Measurements from ENCODE around the gene POLRMT. TPM values are rescaled to one million over a fixed set of nuclear protein-coding genes. Genes with fewer than 3 reads are reported as not detected.
A peak's percentile ranks its signal among the peaks of the same experiment; 100 is the strongest.

POLRMT gene
- total and polyA plus RNA-seq, 12 donors, result 26.3 to 371 (median 43.8) TPM

- H3K4me1 ChIP-seq (replicated peaks in 1 of 2), result peaks cover 54 to 58% of the 10 kb centered on the region in 2 donors
- no peak overlapping the region for H3K4me3 ChIP-seq
- 84 to 90% (median 86%) methylated on average over 19 to 66 of the region's 66 CpGs for WGBS, 4 donors
- TF ChIP-seq, protein P1, sequence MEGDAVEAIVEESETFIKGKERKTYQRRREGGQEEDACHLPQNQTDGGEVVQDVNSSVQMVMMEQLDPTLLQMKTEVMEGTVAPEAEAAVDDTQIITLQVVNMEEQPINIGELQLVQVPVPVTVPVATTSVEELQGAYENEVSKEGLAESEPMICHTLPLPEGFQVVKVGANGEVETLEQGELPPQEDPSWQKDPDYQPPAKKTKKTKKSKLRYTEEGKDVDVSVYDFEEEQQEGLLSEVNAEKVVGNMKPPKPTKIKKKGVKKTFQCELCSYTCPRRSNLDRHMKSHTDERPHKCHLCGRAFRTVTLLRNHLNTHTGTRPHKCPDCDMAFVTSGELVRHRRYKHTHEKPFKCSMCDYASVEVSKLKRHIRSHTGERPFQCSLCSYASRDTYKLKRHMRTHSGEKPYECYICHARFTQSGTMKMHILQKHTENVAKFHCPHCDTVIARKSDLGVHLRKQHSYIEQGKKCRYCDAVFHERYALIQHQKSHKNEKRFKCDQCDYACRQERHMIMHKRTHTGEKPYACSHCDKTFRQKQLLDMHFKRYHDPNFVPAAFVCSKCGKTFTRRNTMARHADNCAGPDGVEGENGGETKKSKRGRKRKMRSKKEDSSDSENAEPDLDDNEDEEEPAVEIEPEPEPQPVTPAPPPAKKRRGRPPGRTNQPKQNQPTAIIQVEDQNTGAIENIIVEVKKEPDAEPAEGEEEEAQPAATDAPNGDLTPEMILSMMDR (IDR thresholded peaks at IDR 0.05), result no peak
- no peak for TF ChIP-seq POLR2A (IDR thresholded peaks at IDR 0.05)
- intact Hi-C loops (cut with DNase I), result no loop called here
- no peaks in the 10 kb centered on the region for H3K27me3 ChIP-seq
- peaks cover 0 to 26% of the 10 kb centered on the region in 2 donors for H3K36me3 ChIP-seq (replicated peaks in 1 of 2)
- no peaks in the 10 kb centered on the region for H3K9me3 ChIP-seq (replicated peaks in 1 of 3)
- no peak for DNase-seq
- H3K27ac ChIP-seq, result peak overlapping the region in 3 of 5 donors; percentile 89 to 97 (median 94)
Measured at GRCh38 chr19:577439-578392, 55.6 kb downstream of the POLRMT start.

DNA sequence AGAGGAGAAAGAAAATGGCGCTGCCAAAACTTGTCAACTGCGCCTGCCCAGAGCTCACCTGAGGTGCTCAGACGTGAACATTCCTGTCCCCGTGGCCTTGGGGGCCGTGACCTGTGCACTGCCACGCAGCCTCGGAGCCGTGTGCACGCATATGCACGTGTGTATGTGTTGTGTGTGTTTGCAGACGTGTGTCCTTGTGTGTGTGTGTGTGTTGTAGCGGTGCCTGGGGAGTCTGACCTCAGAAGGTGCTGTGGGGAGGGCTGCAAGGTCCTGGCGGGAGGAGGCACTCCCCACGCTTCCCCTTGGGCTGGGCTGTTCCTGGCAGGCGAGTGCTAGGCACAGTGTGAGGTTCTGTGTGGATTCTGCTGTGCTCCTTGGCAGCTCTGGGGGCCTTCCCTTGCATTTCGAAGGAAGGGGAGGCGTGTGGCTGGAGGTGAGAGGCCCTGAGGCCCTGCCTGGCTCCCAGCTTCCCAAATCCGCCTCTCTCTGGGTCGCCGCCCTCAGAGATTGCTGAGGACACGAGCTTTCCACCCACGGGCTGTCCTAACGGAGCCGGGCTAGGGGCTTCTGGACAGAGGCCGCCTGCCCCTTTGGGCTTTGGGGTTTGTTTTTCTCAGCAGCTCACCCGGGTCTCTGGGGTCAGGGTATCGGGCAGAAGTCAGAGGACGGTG lies 56.4 kb downstream of the POLRMT start:
- H3K4me3 ChIP-seq, result peak overlapping the region in 1 of 4 donors; percentile 26
- intact Hi-C loops (cut with DNase I), result no loop called here
- H3K9me3 ChIP-seq (replicated peaks in 1 of 3), result no peaks in the 10 kb centered on the region
- H3K36me3 ChIP-seq (replicated peaks in 1 of 2), result peaks cover 0 to 20% of the 10 kb centered on the region in 2 donors
- 35 to 63% (median 55%) methylated on average over 17 to 28 of the region's 28 CpGs for WGBS, 4 donors
- peaks cover 45 to 50% of the 10 kb centered on the region in 2 donors for H3K4me1 ChIP-seq (replicated peaks in 1 of 2)
- H3K27ac ChIP-seq, result peak overlapping the region; percentile 71 to 97 (median 89)
- TF ChIP-seq, protein P1 (IDR thresholded peaks at IDR 0.05), result no peak
- TF ChIP-seq POLR2A (IDR thresholded peaks at IDR 0.05), result peak in 1 of 2 donors; percentile 5
- DNase-seq, result peak in 4 of 7 donors; percentile 50 to 62 (median 55)
- no peaks in the 10 kb centered on the region for H3K27me3 ChIP-seq

DNA sequence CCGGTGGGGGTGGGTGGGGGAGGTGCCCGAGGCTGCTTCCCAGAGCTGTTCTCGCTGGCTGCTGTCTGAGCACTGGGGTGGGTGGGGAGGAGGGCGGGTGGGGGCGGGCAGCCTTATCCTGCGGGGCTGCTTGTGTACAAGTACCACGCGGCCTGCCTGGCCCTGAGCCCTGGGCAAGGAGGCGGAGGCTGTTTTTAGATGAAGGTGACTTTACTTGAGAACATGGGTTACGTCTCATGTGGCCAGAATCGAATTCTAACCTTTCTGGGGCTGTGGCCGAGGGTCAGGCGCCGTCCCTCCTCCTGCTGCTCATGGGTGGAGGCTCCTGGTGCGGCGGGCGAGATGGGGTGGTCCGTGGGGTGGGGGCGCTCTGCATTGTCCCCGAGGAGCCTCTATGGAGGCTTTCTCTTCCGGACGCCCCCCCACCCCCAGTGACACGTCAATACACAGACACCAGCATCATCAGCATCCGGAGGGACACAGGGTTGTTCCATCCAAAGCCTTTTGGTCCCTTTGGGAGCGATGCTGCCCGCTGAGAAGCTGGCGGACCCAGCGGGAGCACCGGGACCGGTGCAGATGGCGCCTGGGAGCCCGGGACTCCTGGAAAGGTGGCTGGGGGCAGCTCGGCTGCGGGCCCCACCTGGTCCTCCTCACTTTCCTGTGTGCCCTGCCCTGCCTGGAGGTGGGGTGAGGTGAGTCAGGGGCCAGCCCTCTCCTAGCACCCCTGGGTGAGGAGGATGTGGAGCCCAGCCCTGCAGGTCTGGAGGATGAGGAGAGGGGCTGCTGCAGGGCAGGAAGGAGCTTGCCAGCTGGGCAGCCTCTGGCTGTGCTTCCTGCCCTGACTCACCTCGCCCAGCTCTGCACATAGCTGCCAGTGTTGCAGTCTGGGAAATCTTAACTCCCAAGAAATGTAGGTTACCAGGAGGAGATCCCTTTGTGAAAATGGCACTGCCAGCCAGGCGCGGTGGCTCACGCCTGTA lies 57.5 kb downstream of the POLRMT start:
- DNase-seq, result peak; percentile 64 to 86 (median 79)
- H3K27ac ChIP-seq, result peak overlapping the region; percentile 76 to 97 (median 94)
- H3K4me1 ChIP-seq (replicated peaks in 1 of 2), result peaks cover 50 to 57% of the 10 kb centered on the region in 2 donors
- no peaks in the 10 kb centered on the region for H3K9me3 ChIP-seq (replicated peaks in 1 of 3)
- WGBS, 4 donors, result 34 to 54% (median 42%) methylated on average over 14 to 38 of the region's 38 CpGs
- TF ChIP-seq, protein P1 (IDR thresholded peaks at IDR 0.05), result no peak
- peak in 1 of 2 donors; percentile 84 for TF ChIP-seq POLR2A (IDR thresholded peaks at IDR 0.05)
- intact Hi-C loops (cut with DNase I), result no loop called here
- peak overlapping the region in 2 of 4 donors; percentile 9 to 82 for H3K4me3 ChIP-seq
- H3K27me3 ChIP-seq, result no peaks in the 10 kb centered on the region
- peaks cover 0 to 12% of the 10 kb centered on the region in 2 donors for H3K36me3 ChIP-seq (replicated peaks in 1 of 2)

All from adrenal gland (tissue), 12 donors.